HG02973 (cell line): ENCODE results near the gene MYO9B.
A peak's percentile ranks its signal among the peaks of the same experiment; 100 is the strongest.

ENCODE experiments used
- ATAC-seq: cut with Tn5 transposase; IDR thresholded peaks from one replicate; pipeline ENCODE4 v1.9.1; 2021; ENCODE audit warnings: moderate library complexity; ENCODE audit not compliant: unreplicated experiment

The MYO9B gene, protein sequence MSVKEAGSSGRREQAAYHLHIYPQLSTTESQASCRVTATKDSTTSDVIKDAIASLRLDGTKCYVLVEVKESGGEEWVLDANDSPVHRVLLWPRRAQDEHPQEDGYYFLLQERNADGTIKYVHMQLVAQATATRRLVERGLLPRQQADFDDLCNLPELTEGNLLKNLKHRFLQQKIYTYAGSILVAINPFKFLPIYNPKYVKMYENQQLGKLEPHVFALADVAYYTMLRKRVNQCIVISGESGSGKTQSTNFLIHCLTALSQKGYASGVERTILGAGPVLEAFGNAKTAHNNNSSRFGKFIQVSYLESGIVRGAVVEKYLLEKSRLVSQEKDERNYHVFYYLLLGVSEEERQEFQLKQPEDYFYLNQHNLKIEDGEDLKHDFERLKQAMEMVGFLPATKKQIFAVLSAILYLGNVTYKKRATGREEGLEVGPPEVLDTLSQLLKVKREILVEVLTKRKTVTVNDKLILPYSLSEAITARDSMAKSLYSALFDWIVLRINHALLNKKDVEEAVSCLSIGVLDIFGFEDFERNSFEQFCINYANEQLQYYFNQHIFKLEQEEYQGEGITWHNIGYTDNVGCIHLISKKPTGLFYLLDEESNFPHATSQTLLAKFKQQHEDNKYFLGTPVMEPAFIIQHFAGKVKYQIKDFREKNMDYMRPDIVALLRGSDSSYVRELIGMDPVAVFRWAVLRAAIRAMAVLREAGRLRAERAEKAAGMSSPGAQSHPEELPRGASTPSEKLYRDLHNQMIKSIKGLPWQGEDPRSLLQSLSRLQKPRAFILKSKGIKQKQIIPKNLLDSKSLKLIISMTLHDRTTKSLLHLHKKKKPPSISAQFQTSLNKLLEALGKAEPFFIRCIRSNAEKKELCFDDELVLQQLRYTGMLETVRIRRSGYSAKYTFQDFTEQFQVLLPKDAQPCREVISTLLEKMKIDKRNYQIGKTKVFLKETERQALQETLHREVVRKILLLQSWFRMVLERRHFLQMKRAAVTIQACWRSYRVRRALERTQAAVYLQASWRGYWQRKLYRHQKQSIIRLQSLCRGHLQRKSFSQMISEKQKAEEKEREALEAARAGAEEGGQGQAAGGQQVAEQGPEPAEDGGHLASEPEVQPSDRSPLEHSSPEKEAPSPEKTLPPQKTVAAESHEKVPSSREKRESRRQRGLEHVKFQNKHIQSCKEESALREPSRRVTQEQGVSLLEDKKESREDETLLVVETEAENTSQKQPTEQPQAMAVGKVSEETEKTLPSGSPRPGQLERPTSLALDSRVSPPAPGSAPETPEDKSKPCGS (N-terminal part only)

GRCh38 chr19:17075035-17075863 is at the start of gene MYO9B, which contains the start of gene HAUS8:
MYO9B (plus strand) TSS chr19:17075777; CDS start chr19:17101718, 25,941 bp downstream.
HAUS8 (minus strand) TSS chr19:17075452; CDS start chr19:17075422, 30 bp downstream.
- peak; percentile 77 for ATAC-seq

DNA sequence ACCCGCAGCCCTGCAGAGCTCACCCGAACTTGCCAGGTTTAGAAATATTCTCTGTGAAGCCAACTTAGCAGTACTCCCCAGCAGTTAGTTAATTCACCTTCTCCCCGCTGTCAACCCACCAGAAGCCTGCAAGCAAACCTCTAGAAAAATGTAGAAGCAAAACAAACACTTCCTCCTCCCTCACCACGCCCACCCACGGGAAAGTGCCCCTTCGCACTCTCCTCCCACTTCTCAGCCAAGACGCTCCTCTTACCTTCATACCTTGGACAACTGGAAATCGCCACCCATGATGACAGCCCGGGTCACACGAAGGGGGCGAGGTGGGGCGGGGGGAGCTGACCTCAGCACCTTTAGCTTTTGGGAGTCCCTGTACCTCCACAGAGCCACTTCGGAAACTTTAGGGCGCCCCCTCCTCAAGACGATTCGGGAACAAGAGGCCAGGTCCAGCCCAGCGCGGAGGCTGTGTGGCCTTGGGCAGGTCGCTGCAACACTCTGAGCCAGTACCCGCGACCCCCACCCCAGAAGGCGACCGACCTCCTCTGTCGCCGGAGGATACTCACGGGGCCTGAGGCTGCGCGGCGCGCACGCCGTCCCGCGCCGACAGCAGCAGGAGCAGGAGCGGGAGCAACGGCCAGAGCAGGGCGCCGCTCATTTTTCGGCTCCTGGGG is 49.5 kb upstream of the MYO9B start:
- no peak for ATAC-seq

- no peak for ATAC-seq
These were observed 48.7 kb upstream of the MYO9B start, which contains the start of gene CPAMD8 for GRCh38 chr19:17026706-17027534. CPAMD8 (minus strand) TSS chr19:17026810; CDS start chr19:17026642, 168 bp downstream.

GRCh38 chr19:17027535-17027975 is 48.0 kb upstream of the MYO9B start:
- no peak for ATAC-seq

DNA sequence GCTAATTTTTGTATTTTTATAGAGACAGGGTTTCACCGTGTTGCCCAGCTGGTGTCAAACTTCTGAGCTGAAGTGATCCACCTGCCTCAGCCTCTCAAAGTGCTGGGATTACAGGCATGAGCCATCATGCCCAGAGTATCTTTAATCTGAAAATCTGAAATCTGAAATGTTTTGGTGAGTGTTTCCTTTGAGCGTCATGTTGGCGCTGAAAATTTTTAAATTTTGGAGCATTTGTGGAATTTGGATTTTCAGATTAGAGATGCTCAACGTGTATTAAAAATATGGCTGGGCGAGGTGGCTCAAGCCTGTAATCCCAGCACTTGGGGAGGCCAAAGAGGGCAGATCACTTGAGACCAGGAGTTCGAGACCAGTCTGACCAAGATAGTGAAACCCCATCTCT is 43.8 kb upstream of the MYO9B start:
- no peak for ATAC-seq

GRCh38 chr19:17035842-17036424 is 39.6 kb upstream of the MYO9B start:
- ATAC-seq = no peak

DNA sequence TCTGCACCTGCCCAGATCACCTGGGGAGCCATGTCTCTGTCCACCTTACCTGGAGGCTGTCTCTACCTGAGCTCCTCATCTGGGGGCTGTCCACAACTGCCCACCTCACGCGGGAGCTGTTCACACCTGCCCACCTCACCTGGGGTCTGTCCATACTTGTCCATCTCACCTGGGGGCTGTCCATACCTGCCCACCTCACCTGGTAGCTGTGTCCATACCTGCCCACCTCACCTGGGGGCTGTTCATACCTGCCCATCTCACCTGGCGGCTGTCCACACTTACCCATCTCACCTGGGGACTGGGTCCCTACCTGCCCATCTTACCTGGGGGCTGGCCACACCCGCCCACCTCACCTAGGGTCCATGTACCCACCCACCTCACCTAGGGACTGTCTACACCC is 38.9 kb upstream of the MYO9B start:
- ATAC-seq = no peak

GRCh38 chr19:17037184-17037583 is 38.4 kb upstream of the MYO9B start:
- ATAC-seq = no peak

DNA sequence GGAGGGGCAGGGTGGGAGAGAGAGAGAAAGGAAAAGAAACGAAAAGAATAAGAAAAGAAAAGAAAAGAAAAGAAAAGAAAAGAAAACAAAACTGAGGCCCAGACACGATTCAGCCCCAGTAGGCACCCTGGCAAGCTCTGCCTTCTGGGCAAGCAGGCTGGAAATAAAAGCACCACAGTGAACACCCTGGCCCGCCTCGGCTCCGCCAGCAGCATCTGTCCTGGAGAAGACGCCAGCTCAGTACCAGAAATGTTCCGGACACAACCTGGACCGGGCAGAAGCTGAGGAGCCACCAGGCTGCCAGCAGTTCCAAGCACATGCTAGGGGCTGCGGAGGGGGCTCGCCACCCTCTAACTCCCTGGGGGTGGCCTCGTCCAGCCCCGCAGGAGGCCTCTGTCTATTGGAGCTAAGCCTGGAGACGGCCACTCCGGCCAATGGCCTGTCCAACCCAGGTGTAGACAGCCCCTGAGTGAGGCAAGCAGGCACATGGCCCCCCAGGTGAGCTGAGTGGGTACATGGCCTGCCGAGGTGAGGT is 37.5 kb upstream of the MYO9B start:
- no peak for ATAC-seq

DNA sequence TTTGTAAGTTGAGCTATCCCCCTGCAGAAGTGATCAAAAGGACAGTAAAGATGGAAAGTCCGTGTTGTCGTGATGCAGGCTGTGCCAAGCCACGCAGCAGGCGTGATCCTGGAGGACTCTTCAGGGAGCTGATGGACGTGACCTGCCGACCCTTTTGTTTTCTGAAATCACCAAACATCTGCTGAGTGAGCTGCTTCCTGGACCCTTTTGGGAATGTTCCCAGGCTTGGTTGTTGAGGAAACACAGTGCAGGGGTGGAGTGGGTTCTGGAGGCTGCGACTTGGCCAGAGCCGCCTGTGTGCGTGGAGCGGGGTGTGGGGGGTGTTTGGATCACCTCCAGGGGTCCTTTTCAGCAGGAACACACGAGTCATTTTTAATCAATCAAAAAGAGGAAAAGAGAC is 33.6 kb upstream of the MYO9B start:
- ATAC-seq = no peak

- no peak for ATAC-seq
These were observed 31.8 kb upstream of the MYO9B start for GRCh38 chr19:17043744-17044143.

DNA sequence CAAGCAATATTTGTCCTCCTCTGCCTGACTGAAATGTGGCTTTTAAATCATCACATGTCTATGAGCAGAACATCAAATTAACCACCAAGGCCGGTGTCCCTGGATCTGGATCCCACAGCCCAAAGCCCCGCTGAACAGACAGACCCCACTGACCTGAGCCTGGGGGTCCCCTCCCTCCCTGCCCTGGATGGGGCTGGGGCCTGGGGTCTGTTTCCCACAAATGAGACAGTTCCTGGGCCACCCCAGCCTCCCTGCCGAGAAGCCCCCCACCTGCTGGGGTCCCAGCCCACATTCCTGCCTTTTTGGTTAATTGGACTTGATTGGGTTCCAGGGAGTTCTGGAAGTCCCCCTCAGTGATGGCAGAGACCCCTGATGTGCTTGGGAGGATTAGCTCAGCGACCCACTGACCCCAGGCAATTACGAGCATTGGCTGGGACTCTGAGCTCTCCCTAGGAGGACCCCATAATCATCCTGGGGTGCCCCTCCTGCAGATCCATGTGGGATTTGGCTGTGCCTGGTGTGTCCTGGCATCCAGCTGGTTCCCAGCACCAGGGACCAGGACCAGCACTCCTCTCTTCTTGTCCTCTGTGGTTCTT is 29.6 kb upstream of the MYO9B start:
- no peak for ATAC-seq

- ATAC-seq = no peak
These were observed 26.6 kb upstream of the MYO9B start for GRCh38 chr19:17048885-17049453.

- no peak for ATAC-seq
These were observed 25.8 kb upstream of the MYO9B start for GRCh38 chr19:17049711-17050280.

- ATAC-seq = no peak
These were observed 23.1 kb upstream of the MYO9B start for GRCh38 chr19:17052439-17052838.

DNA sequence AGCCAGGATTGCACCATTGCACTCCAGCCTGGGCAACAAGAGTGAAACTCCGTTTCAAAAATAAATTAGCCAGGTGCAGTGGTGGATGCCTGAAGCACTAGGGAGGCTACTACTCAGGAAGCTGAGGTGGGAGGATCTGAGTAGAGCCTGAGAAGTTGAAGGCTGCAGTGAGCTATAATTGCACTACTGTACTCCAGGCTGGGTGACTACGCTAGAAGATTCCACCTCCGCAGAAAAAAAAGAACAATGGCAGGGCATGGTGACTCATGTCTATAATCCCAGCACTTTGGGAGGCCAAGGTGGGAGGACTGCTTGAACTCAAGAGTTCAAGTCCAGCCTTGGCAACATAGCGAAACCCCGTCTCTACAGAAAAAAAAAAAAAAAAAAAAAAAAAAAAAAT is 20.8 kb upstream of the MYO9B start:
- ATAC-seq = no peak

DNA sequence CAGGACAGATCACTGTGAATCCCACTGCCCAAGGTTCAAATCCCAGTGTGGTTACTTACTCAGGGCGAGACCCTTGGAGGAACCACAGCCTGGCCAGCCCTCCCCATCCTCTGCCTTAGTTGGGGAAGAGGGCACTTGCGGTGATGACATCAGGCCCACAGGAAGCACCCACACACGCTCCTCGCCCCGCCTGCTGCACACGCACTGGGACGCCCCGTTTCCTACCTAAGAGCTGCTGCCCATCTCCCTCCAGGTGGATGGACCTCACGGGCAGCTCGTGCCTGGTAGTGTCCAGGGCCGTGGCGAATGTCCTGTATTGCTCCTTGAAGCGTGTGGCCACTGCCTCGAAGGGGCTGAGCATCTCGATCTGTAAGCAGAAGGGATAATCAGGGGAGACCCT is 19.9 kb upstream of the MYO9B start:
- no peak for ATAC-seq
